HG03442 (cell line): ENCODE results near the gene MTHFD2.

Experiments
- ATAC-seq: cut with Tn5 transposase; IDR thresholded peaks from one replicate; pipeline ENCODE4 v1.9.1; 2021; ENCODE audit warnings: mild to moderate bottlenecking, moderate library complexity; ENCODE audit not compliant: unreplicated experiment

Gene MTHFD2

DNA sequence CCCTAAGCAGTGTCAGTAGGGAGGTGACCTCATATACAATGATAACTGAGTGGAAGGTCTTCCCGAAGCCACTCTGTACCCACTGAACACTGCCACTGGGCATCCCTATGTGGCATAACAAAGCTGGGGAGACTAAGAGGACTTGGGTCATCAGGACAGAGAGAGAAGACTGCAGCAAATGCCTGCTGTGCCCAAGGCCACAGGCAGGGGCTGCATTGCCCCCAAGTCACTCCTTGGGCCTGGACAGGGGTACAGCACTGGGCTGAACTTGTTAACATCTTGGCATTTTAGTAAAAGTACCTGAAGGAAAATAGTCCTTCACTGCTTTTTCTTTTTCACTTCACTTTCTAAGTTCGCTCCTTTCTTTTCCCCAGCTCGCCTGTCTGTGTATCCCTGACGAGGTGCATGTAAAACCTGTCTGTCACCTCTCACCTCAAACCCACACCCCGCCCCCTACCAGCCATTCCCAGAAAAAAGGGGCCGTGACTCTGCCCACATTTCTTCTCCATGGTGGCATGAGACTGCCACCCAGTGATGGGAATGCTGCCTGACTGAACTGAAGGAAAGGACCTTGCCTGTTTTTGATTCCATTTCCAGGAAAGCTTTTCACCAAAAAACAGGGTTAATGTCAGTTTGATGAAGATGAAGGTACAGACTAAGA, 62.9 kb downstream of the MTHFD2 start:
- no peak for ATAC-seq

DNA sequence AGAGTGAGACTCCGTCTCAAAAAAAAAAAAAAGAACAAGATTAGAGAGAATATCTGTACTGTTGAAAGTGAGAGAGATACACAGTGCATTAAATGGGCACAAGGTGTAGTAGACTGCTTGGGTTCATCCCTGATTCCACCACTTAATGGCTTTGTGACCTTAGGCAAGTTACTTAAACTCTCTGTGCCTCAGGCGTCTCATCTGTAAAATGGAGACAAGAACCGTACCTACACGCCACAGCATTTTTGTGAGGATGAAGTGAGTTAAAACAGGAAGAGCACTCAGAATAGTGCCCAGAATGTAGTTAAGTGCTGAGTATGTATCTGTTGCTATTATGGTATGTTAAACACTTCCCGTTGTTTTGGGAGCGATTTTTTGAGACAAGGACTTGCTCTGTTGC, 64.3 kb downstream of the MTHFD2 start:
- no peak for ATAC-seq

DNA sequence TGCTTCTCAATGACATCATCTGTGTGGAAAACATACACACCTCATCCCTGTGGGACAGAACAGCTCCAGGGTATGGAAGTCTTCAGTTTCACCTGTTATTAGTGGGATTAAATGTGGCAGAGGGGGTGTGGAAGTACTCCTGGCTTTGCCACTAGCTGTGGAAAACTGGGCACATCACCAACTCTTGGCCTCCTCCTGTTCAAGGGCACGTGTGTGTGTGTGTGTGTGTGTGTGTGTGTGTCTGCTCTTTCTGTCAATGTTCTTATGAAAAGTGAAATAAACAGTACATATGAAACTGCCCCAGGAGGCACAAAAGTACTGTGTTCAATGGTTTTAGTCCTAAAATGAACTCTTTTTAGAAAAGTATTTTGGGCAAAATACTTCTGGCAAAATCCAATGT, 65.9 kb downstream of the MTHFD2 start:
- no peak for ATAC-seq

DNA sequence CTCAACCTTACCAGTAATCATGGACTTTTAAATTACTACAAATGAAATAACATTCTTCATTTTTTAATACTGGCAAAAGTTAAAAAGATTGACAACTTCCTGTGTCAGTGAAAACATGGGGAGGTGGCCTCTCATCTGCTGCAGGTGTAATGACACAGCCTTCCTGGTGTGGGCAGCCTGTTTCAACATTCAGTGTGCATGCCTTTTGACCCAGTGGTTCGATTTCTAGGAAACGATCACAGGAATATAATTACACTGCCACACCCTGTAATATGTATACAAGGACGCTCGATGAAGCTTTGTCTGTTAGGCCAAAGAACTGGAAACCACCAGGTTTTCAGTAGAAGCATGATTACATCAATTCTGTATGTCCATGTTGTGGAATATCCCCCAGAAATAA, 68.7 kb downstream of the MTHFD2 start:
- no peak for ATAC-seq
